ENCODE measurements around the gene ZBTB20.

DNA sequence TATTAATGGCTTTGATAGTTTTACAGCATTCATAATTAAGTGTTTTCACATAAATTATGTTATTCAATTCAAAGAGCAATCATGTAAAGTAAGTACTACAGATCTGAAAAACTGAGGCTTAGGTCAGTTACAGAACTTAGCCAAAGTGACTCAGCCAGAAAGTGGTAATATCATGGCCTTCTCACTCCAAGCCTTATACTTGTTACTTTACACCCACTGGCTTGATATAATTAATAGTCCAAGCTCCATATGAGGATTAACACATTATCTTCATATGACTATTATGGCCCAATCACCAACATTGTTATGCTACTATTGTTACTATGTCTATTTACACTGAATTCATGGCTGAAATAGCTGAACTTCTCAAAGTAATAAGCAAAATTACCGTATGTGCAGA, 802.6 kb downstream of the ZBTB20 start:
- TF ChIP-seq CEBPB (IDR thresholded peaks at IDR 0.05; ENCODE audit: borderline replicate concordance in 1 of 2, low read depth in 2 of 2, low read length in 2 of 2) (no peak), SMC3 (IDR thresholded peaks at IDR 0.05; ENCODE audit: borderline replicate concordance, low read length) (no peak), CTCF (IDR thresholded peaks at IDR 0.05 in 2 of 3, conservative IDR thresholded peaks at IDR 0.05 in 1 of 3; ENCODE audit: control insufficient read depth in 2 of 3, extremely low read depth in 1 of 3, insufficient read depth in 1 of 3, low read depth in 3 of 3, low read length in 3 of 3) (no peak), MYC (IDR thresholded peaks at IDR 0.05; ENCODE audit: insufficient read depth, insufficient read length, insufficient replicate concordance, low read length, severe bottlenecking) (no peak), POLR2A (IDR thresholded peaks at IDR 0.05; ENCODE audit: low read depth, low read length) (no peak), REST (IDR thresholded peaks at IDR 0.05; ENCODE audit: low read depth, low read length) (no peak), ZBTB33 (IDR thresholded peaks at IDR 0.05) (no peak), BRCA1 (IDR thresholded peaks at IDR 0.05; ENCODE audit: low read depth, low read length) (no peak)
- TF ChIP-seq, protein P1, sequence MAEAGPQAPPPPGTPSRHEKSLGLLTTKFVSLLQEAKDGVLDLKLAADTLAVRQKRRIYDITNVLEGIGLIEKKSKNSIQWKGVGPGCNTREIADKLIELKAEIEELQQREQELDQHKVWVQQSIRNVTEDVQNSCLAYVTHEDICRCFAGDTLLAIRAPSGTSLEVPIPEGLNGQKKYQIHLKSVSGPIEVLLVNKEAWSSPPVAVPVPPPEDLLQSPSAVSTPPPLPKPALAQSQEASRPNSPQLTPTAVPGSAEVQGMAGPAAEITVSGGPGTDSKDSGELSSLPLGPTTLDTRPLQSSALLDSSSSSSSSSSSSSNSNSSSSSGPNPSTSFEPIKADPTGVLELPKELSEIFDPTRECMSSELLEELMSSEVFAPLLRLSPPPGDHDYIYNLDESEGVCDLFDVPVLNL (IDR thresholded peaks at IDR 0.05; ENCODE audit: low read depth, low read length) = no peak
